Limb (tissue), 2 donors: ENCODE data around the gene IFT57.
"Not testable (repeated sequence)": the region's sequence is repeated elsewhere in the genome, so short reads cannot be mapped to it uniquely, and the experiment has no call there.

Experiments
- DNase-seq, 2 donors: peaks; one replicate each; pipeline ENCODE4 v3.0.0-alpha.2; 2016; ENCODE audit errors: extremely low spot score in 2 of 2

The IFT57 gene

GRCh38 chr3:108159865-108160264 lies 62.4 kb downstream of the IFT57 start:
- DNase-seq: no peak

GRCh38 chr3:108159105-108159504 lies 63.1 kb downstream of the IFT57 start:
- no peak for DNase-seq

- no peak for DNase-seq
Observed at GRCh38 chr3:108158251-108158650, 64.0 kb downstream of the IFT57 start.

- DNase-seq: no peak
Observed at GRCh38 chr3:108157273-108157672, 65.0 kb downstream of the IFT57 start.

- no peak for DNase-seq
Observed at GRCh38 chr3:108156312-108156853, 65.8 kb downstream of the IFT57 start.

GRCh38 chr3:108155642-108156041 lies 66.6 kb downstream of the IFT57 start:
- not testable (repeated sequence) for DNase-seq

GRCh38 chr3:108153451-108153981 lies 68.7 kb downstream of the IFT57 start:
- DNase-seq: no peak

- DNase-seq: no peak
Observed at GRCh38 chr3:108152274-108152673, 70.0 kb downstream of the IFT57 start.

GRCh38 chr3:108150200-108150599 lies 72.0 kb downstream of the IFT57 start:
- DNase-seq: no peak

GRCh38 chr3:108146139-108146538 lies 76.1 kb downstream of the IFT57 start:
- DNase-seq: no peak

GRCh38 chr3:108145578-108145977 lies 76.6 kb downstream of the IFT57 start:
- DNase-seq: no peak

- no peak for DNase-seq
Observed at GRCh38 chr3:108137460-108137814, 84.8 kb downstream of the IFT57 start.

- DNase-seq: no peak
Observed at GRCh38 chr3:108136561-108137459, 85.4 kb downstream of the IFT57 start.

- no peak for DNase-seq
Observed at GRCh38 chr3:108134555-108134880, 87.7 kb downstream of the IFT57 start.

GRCh38 chr3:108133858-108134554 lies 88.2 kb downstream of the IFT57 start:
- DNase-seq: no peak

- DNase-seq: no peak
Observed at GRCh38 chr3:108133048-108133369, 89.2 kb downstream of the IFT57 start.

- DNase-seq: no peak
Observed at GRCh38 chr3:108131475-108132134, 90.6 kb downstream of the IFT57 start.

GRCh38 chr3:108130701-108131474 lies 91.3 kb downstream of the IFT57 start:
- DNase-seq: no peak

- DNase-seq: no peak
Observed at GRCh38 chr3:108130236-108130635, 92.0 kb downstream of the IFT57 start.

- DNase-seq: no peak
Observed at GRCh38 chr3:108127301-108127988, 94.8 kb downstream of the IFT57 start.

GRCh38 chr3:108126348-108126747 lies 95.9 kb downstream of the IFT57 start:
- DNase-seq: no peak
